ENCODE measurements around the gene DOHH.

Gene DOHH

GRCh38 chr19:3503036-3503572, 2.6 kb upstream of the DOHH start:
- no peak for DNase-seq (ENCODE audit: low spot score)

GRCh38 chr19:3501780-3502179, 1.3 kb upstream of the DOHH start:
- no peak for DNase-seq (ENCODE audit: low spot score)

- DNase-seq (ENCODE audit: low spot score): no peak
These were observed 591 bp downstream of the DOHH start for GRCh38 chr19:3499738-3500428.

GRCh38 chr19:3497757-3498520, 2.5 kb downstream of the DOHH start:
- DNase-seq (ENCODE audit: low spot score): no peak

- DNase-seq (ENCODE audit: low spot score): no peak
These were observed 3.8 kb downstream of the DOHH start for GRCh38 chr19:3496392-3497273.

GRCh38 chr19:3494559-3494958, 5.9 kb downstream of the DOHH start:
- DNase-seq (ENCODE audit: low spot score): no peak

- DNase-seq (ENCODE audit: low spot score): peak; percentile 96
These were observed 6.4 kb downstream of the DOHH start for GRCh38 chr19:3494051-3494450.

GRCh38 chr19:3493651-3494050, 6.8 kb downstream of the DOHH start:
- no peak for DNase-seq (ENCODE audit: low spot score)

- no peak for DNase-seq (ENCODE audit: low spot score)
These were observed 7.6 kb downstream of the DOHH start for GRCh38 chr19:3492919-3493318.

GRCh38 chr19:3492131-3492839, 8.2 kb downstream of the DOHH start:
- no peak for DNase-seq (ENCODE audit: low spot score)

GRCh38 chr19:3491396-3492119, 8.9 kb downstream of the DOHH start:
- no peak for DNase-seq (ENCODE audit: low spot score)

- DNase-seq (ENCODE audit: low spot score): no peak
These were observed 17.2 kb downstream of the DOHH start, which contains the start of gene SMIM44 for GRCh38 chr19:3483226-3483628. Gene SMIM44 (minus strand): TSS chr19:3483441. CDS start chr19:3483403, 38 bp downstream.

GRCh38 chr19:3482507-3483225, 17.8 kb downstream of the DOHH start:
- no peak for DNase-seq (ENCODE audit: low spot score)

- DNase-seq (ENCODE audit: low spot score): no peak
These were observed 19.0 kb downstream of the DOHH start for GRCh38 chr19:3481241-3482090.

- DNase-seq (ENCODE audit: low spot score): no peak
These were observed 19.9 kb downstream of the DOHH start, which contains the start of gene SMIM24 for GRCh38 chr19:3480383-3481091. Gene SMIM24 (minus strand): TSS chr19:3480525. CDS start chr19:3480463, 62 bp downstream.

- DNase-seq (ENCODE audit: low spot score): no peak
These were observed 20.6 kb downstream of the DOHH start for GRCh38 chr19:3479834-3480215.

GRCh38 chr19:3479177-3479833, 21.2 kb downstream of the DOHH start:
- DNase-seq (ENCODE audit: low spot score): peak; percentile 52
